Fibroblast of lung (primary cell): ENCODE results near the gene CAPZA2. TPM values are rescaled to one million over a fixed set of nuclear protein-coding genes. Genes with fewer than 3 reads are reported as not detected.

Experiments
- DNase-seq, 2 donors: peaks; one replicate each; pipeline versions ENCODE4 v3.0.0 to v3.0.0-alpha.2; 2010; ENCODE audit warnings: low read depth in 2 of 2
- H2AFZ ChIP-seq: 2 replicates; pipeline ENCODE4 v1.5.1; 2012; ENCODE audit warnings: low read length, control low read depth, inconsistent platforms
- H3K27ac ChIP-seq: 2 replicates; pipeline ENCODE4 v1.5.1; 2011; ENCODE audit warnings: low read length, control low read depth; ENCODE audit not compliant: insufficient read depth
- H3K27me3 ChIP-seq: 2 replicates; pipeline ENCODE4 v1.5.1; 2011; ENCODE audit warnings: mild to moderate bottlenecking, low read length; ENCODE audit not compliant: control insufficient read depth, insufficient read depth
- H3K36me3 ChIP-seq: 2 replicates; pipeline ENCODE4 v1.5.1; 2011; ENCODE audit warnings: low read length; ENCODE audit not compliant: control insufficient read depth, insufficient read depth
- H3K4me1 ChIP-seq: 2 replicates; pipeline ENCODE4 v1.5.1; 2011; ENCODE audit warnings: low read length; ENCODE audit not compliant: control insufficient read depth, insufficient read depth; ENCODE audit errors: extremely low read depth
- H3K4me2 ChIP-seq: 2 replicates; pipeline ENCODE4 v1.5.1; 2011; ENCODE audit warnings: low read length, control low read depth; ENCODE audit not compliant: insufficient read depth; ENCODE audit errors: extremely low read depth
- H3K4me3 ChIP-seq, 4 experiments: fragments of 200-600 bp in 1 of 4; sonication (generic) in 1 of 4; replicated peaks in 1 of 4; 2 replicates each; pipeline ENCODE4 v1.5.1; 2011 to 2016; ENCODE audit warnings: low read length in 4 of 4, low read depth in 3 of 4, mild to moderate bottlenecking in 3 of 4, control low read depth in 2 of 4, inconsistent platforms in 1 of 4, mixed read lengths in 1 of 4; ENCODE audit not compliant: insufficient read depth in 1 of 4; ENCODE audit errors: control extremely low read depth in 1 of 4
- H3K79me2 ChIP-seq: 2 replicates; pipeline ENCODE4 v1.5.1; 2012; ENCODE audit warnings: mild to moderate bottlenecking, low read length, inconsistent platforms; ENCODE audit not compliant: control insufficient read depth, insufficient read depth
- H3K9ac ChIP-seq: 2 replicates; pipeline ENCODE4 v1.5.1; 2011; ENCODE audit warnings: mild to moderate bottlenecking, low read length, control low read depth; ENCODE audit not compliant: insufficient read depth
- H3K9me3 ChIP-seq: 2 replicates; pipeline ENCODE4 v1.5.1; 2012; ENCODE audit warnings: low read depth, low read length; ENCODE audit not compliant: control insufficient read depth, insufficient read depth
- H4K20me1 ChIP-seq: 2 replicates; pipeline ENCODE4 v1.5.1; 2011; ENCODE audit warnings: low read length; ENCODE audit not compliant: control insufficient read depth, insufficient read depth; ENCODE audit errors: extremely low read depth
- CTCF ChIP-seq, 2 donors: IDR thresholded peaks in 1 of 2; conservative IDR thresholded peaks in 1 of 2; 1 replicate in 1 of 2; 2 replicates in 1 of 2; pipeline ENCODE4 v1.5.1; 2011 to 2012; ENCODE audit warnings: low read length in 2 of 2, control low read depth in 1 of 2, inconsistent platforms in 1 of 2, low read depth in 1 of 2, mild to moderate bottlenecking in 1 of 2
- EZH2 ChIP-seq: IDR thresholded peaks from 2 replicates; pipeline ENCODE4 v1.5.1; 2012; ENCODE audit warnings: low read length, control low read depth, mild to moderate bottlenecking; ENCODE audit errors: missing control alignments
- polyA plus RNA-seq, 2 donors: library from polyadenylated mRNA; depleted of rRNA in 1 of 2; stranded (reverse) in 1 of 2; unstranded in 1 of 2; fragments of >200 nt; gene quantifications; 2 replicates each; pipeline ENCODE4 v1.2.1, GENCODE V29; 2011 to 2012; ENCODE audit warnings: missing spikeins in 1 of 2
- total RNA-seq: library from RNA; depleted of rRNA; stranded (reverse); fragments of >200 nt; gene quantifications from 2 replicates; pipeline ENCODE4 v1.2.1, GENCODE V29; 2014

The CAPZA2 gene
- total and polyA plus RNA-seq, 2 donors (not counting 1 experiment from before 2014, with no cell fraction given) = 123 to 205 TPM

- Histone ChIP-seq H3K9me3 (no peaks in the 10 kb centered on the region), H3K79me2 (no peaks in the 10 kb centered on the region), H3K27me3 (peaks cover 8% of the 10 kb centered on the region), H3K27ac (no peak overlapping the region), H3K36me3 (no peaks in the 10 kb centered on the region), H2AFZ (no peak overlapping the region), H3K9ac (no peak overlapping the region), H4K20me1 (no peaks in the 10 kb centered on the region), H3K4me1 (no peaks in the 10 kb centered on the region), H3K4me2 (no peak overlapping the region), H3K4me3 (no peak overlapping the region)
- DNase-seq = no peak
- TF ChIP-seq EZH2 (no peak), CTCF (conservative IDR thresholded peaks at IDR 0.05 in 1 of 2, IDR thresholded peaks at IDR 0.05 in 1 of 2; ENCODE audit: low read depth in 1 of 2, low read length in 2 of 2) (no peak)
Measured at GRCh38 chr7:116829493-116829892, 32.9 kb upstream of the CAPZA2 start.

- no peak for TF ChIP-seq CTCF (conservative IDR thresholded peaks at IDR 0.05 in 1 of 2, IDR thresholded peaks at IDR 0.05 in 1 of 2; ENCODE audit: low read depth in 1 of 2, low read length in 2 of 2)
- TF ChIP-seq EZH2 = no peak
- no peak overlapping the region for H3K4me3 ChIP-seq
Measured at GRCh38 chr7:116832692-116833091, 29.7 kb upstream of the CAPZA2 start.

GRCh38 chr7:116834815-116835504 lies 27.4 kb upstream of the CAPZA2 start:
- no peak for TF ChIP-seq CTCF (conservative IDR thresholded peaks at IDR 0.05 in 1 of 2, IDR thresholded peaks at IDR 0.05 in 1 of 2; ENCODE audit: low read depth in 1 of 2, low read length in 2 of 2)
- TF ChIP-seq EZH2 = no peak
- H3K27me3 ChIP-seq = no peaks in the 10 kb centered on the region
- DNase-seq = peak; percentile 22 to 63
- no peaks in the 10 kb centered on the region for H3K4me1 ChIP-seq
- no peak overlapping the region for H3K9ac ChIP-seq
- H3K4me3 ChIP-seq = no peak overlapping the region
- H3K9me3 ChIP-seq = no peaks in the 10 kb centered on the region
- no peak overlapping the region for H3K4me2 ChIP-seq
- no peak overlapping the region for H3K27ac ChIP-seq
- H2AFZ ChIP-seq = no peak overlapping the region
- H3K36me3 ChIP-seq = no peaks in the 10 kb centered on the region
- H4K20me1 ChIP-seq = no peaks in the 10 kb centered on the region
- no peaks in the 10 kb centered on the region for H3K79me2 ChIP-seq

More at GRCh38 chr7:116832692-116833091, 29.7 kb upstream of the CAPZA2 start:
- no peaks in the 10 kb centered on the region for H3K27me3 ChIP-seq
- H3K4me2 ChIP-seq = no peak overlapping the region
- no peaks in the 10 kb centered on the region for H3K36me3 ChIP-seq
- no peak overlapping the region for H2AFZ ChIP-seq
- no peaks in the 10 kb centered on the region for H3K4me1 ChIP-seq
- no peak overlapping the region for H3K9ac ChIP-seq
- no peaks in the 10 kb centered on the region for H3K79me2 ChIP-seq
- no peaks in the 10 kb centered on the region for H3K9me3 ChIP-seq
- H3K27ac ChIP-seq = no peak overlapping the region
- no peak for DNase-seq
- H4K20me1 ChIP-seq = no peaks in the 10 kb centered on the region
